NT2/D1 (cell line): Measurements from ENCODE around the gene TUBB1.
A peak's percentile ranks its signal among the peaks of the same experiment; 100 is the strongest.

ENCODE experiments used
- DNase-seq: peaks from one replicate; pipeline ENCODE4 v3.0.0-alpha.2; 2011; ENCODE audit warnings: low read depth, low spot score
- H3K27me3 ChIP-seq: 2 replicates; pipeline ENCODE4 v1.6.0; 2011; ENCODE audit warnings: mild to moderate bottlenecking; ENCODE audit not compliant: insufficient read length, insufficient read depth
- H3K36me3 ChIP-seq: 2 replicates; pipeline ENCODE4 v1.6.1; 2011; ENCODE audit warnings: mild to moderate bottlenecking, low read length, mixed read lengths; ENCODE audit not compliant: insufficient read depth, insufficient read length
- H3K4me1 ChIP-seq: 2 replicates; pipeline ENCODE4 v1.5.1; 2011; ENCODE audit not compliant: insufficient read depth, insufficient read length
- H3K4me3 ChIP-seq: 2 replicates; pipeline ENCODE4 v1.5.1; 2011; ENCODE audit warnings: low read depth; ENCODE audit not compliant: insufficient read length
- H3K9ac ChIP-seq: 2 replicates; pipeline ENCODE4 v1.6.0; 2011; ENCODE audit warnings: low read depth; ENCODE audit not compliant: insufficient read length
- H3K9me3 ChIP-seq: 2 replicates; pipeline ENCODE4 v1.5.1; 2011; ENCODE audit warnings: mild to moderate bottlenecking, low read length; ENCODE audit not compliant: insufficient read depth
- SUZ12 ChIP-seq: IDR thresholded peaks from 2 replicates; pipeline ENCODE4 v1.6.1; 2011; ENCODE audit not compliant: insufficient read length, insufficient read depth; ENCODE audit errors: extremely low read depth
- YY1 ChIP-seq: IDR thresholded peaks from 2 replicates; pipeline ENCODE4 v1.6.1; 2011; ENCODE audit not compliant: insufficient read length, insufficient read depth
- ZNF274 ChIP-seq: IDR thresholded peaks from 2 replicates; pipeline ENCODE4 v1.6.1; 2011; ENCODE audit warnings: mild to moderate bottlenecking, low read depth, low read length

TUBB1 gene

GRCh38 chr20:58991715-58992114 lies 27.5 kb upstream of the TUBB1 start:
- TF ChIP-seq ZNF274 (no peak), YY1 (no peak), SUZ12 (no peak)
- no peak for DNase-seq
- no peaks in the 10 kb centered on the region for H3K4me1 ChIP-seq
- no peaks in the 10 kb centered on the region for H3K9me3 ChIP-seq
- no peak overlapping the region for H3K4me3 ChIP-seq
- H3K27me3 ChIP-seq = no peaks in the 10 kb centered on the region
- H3K9ac ChIP-seq = no peak overlapping the region
- H3K36me3 ChIP-seq = peaks cover 98% of the 10 kb centered on the region

- Histone ChIP-seq H3K36me3 (peaks cover 98% of the 10 kb centered on the region), H3K9ac (no peak overlapping the region), H3K4me3 (no peak overlapping the region), H3K9me3 (no peaks in the 10 kb centered on the region), H3K4me1 (no peaks in the 10 kb centered on the region), H3K27me3 (no peaks in the 10 kb centered on the region)
- TF ChIP-seq YY1 (no peak), SUZ12 (no peak)
- no peak for DNase-seq
Observed at GRCh38 chr20:58992911-58993310, 26.3 kb upstream of the TUBB1 start.

DNA sequence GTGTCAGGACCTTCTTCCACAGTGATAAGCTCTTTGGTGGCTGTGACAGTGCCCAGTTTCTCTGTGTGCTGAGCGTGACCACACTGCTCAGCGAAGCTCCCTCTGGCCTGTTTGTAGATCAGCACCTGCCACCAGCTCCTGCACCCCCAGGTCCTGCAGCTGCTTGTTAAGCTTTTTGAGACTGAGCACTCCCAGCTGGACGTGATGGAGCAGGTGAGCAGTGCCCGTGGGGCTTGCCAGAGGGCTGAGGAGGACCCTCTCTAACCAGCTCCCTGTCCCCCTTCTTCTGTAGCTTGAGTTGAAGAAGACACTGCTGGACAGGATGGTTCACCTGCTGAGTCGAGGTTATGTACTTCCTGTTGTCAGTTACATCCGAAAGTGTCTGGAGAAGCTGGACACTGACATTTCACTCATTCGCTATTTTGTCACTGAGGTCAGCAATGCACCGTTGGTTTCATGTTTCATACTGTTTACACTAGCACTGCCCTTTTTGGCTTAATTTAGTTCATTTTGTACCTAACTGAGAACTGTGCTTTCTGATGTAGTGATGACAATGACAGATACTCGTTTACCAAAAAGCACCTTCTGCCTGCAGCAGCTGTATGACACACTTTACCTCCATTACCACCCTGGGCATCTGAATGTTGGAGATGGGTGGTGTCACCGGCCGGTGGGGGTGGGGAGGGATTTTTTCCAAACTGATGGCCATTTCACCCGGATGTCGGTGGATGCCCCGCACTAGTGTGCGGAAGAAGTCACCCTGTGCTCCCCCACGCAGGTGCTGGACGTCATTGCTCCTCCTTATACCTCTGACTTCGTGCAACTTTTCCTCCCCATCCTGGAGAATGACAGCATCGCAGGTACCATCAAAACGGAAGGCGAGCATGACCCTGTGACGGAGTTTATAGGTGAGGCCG lies 25.6 kb upstream of the TUBB1 start:
- no peaks in the 10 kb centered on the region for H3K27me3 ChIP-seq
- no peak overlapping the region for H3K9ac ChIP-seq
- H3K4me3 ChIP-seq = no peak overlapping the region
- TF ChIP-seq YY1 (no peak), SUZ12 (no peak), ZNF274 (no peak)
- no peaks in the 10 kb centered on the region for H3K9me3 ChIP-seq
- no peak for DNase-seq
- peaks cover 94% of the 10 kb centered on the region for H3K36me3 ChIP-seq
- no peaks in the 10 kb centered on the region for H3K4me1 ChIP-seq

DNA sequence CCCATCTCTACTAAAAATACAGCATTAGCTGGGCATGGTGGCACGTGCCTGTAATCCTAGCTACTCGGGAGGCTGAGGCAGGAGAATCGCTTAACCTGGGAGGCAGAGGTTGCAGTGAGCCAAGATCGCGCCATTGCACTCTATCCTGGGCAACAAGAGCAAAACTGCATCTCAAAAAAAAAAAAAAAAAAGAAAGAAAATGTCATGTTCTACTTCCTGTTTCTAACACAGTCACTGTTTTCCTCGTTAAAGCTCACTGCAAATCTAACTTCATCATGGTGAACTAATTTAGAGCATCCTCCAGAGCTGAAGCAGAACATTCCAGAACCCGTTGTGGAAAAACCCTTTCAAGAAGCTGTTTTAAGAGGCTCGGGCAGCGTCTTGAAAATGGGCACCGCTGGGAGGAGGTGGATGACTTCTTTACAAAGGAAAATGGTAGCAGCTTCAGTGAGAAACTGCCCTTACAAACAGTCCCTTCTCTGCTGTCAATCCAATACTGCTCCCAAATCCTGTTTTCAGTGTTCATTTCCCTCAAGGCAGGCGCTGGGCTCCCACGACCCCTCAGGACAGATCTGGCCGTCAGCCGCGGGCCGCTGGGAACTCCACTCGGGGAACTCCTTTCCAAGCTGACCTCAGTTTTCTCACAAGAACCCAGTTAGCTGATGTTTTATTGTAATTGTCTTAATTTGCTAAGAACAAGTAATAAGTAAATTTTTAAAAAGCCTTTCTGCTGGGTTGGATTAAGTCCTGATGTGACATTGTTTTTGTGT lies 24.7 kb upstream of the TUBB1 start:
- no peak overlapping the region for H3K4me3 ChIP-seq
- peaks cover 94% of the 10 kb centered on the region for H3K36me3 ChIP-seq
- H3K9ac ChIP-seq = no peak overlapping the region
- H3K4me1 ChIP-seq = no peaks in the 10 kb centered on the region
- no peaks in the 10 kb centered on the region for H3K27me3 ChIP-seq
- TF ChIP-seq SUZ12 (no peak), ZNF274 (no peak), YY1 (no peak)
- no peak for DNase-seq
- H3K9me3 ChIP-seq = no peaks in the 10 kb centered on the region

- H3K27me3 ChIP-seq = no peaks in the 10 kb centered on the region
- DNase-seq = no peak
- no peak overlapping the region for H3K4me3 ChIP-seq
- TF ChIP-seq YY1 (no peak), ZNF274 (no peak), SUZ12 (no peak)
- H3K4me1 ChIP-seq = no peaks in the 10 kb centered on the region
- peaks cover 89% of the 10 kb centered on the region for H3K36me3 ChIP-seq
- no peaks in the 10 kb centered on the region for H3K9me3 ChIP-seq
- no peak overlapping the region for H3K9ac ChIP-seq
Observed at GRCh38 chr20:58995461-58996225, 23.6 kb upstream of the TUBB1 start.

GRCh38 chr20:58996226-58996611 lies 23.0 kb upstream of the TUBB1 start:
- peaks cover 89% of the 10 kb centered on the region for H3K36me3 ChIP-seq
- TF ChIP-seq YY1 = no peak
- no peak for TF ChIP-seq ZNF274
- no peak for TF ChIP-seq SUZ12
- no peak overlapping the region for H3K9ac ChIP-seq
- H3K4me1 ChIP-seq = no peaks in the 10 kb centered on the region
- H3K9me3 ChIP-seq = no peaks in the 10 kb centered on the region
- no peak overlapping the region for H3K4me3 ChIP-seq
- DNase-seq = no peak
- H3K27me3 ChIP-seq = no peaks in the 10 kb centered on the region

- no peaks in the 10 kb centered on the region for H3K4me1 ChIP-seq
- DNase-seq = no peak
- H3K9ac ChIP-seq = peak overlapping the region; percentile 32
- H3K36me3 ChIP-seq = peaks cover 87% of the 10 kb centered on the region
- no peak overlapping the region for H3K4me3 ChIP-seq
- H3K27me3 ChIP-seq = no peaks in the 10 kb centered on the region
- no peaks in the 10 kb centered on the region for H3K9me3 ChIP-seq
- TF ChIP-seq SUZ12 (no peak), YY1 (no peak), ZNF274 (no peak)
Observed at GRCh38 chr20:58997141-58997770, 22.0 kb upstream of the TUBB1 start.
